Endometrial microvascular endothelial cells (primary cell): Measurements from ENCODE around the gene TMA7. TPM values are rescaled to one million over a fixed set of nuclear protein-coding genes. Genes with fewer than 3 reads are reported as not detected.

Experiments used
- in situ Hi-C: cut with HindIII; loops from 2 replicates; pipeline ENCODE4 v1.10.0; 2017; ENCODE audit warnings: low sequenced_read_pairs, low pct_unique_long_range_greater_than_20kb; ENCODE audit errors: inconsistent ontology term
- total RNA-seq: library from RNA; depleted of rRNA; stranded (reverse); fragments of >200 nt; gene quantifications from one replicate; pipeline ENCODE4 v1.2.3, GENCODE V29; 2015; ENCODE audit errors: inconsistent ontology term

The TMA7 gene
- total RNA-seq, 1 donor from 2014 or later: 329 TPM

DNA sequence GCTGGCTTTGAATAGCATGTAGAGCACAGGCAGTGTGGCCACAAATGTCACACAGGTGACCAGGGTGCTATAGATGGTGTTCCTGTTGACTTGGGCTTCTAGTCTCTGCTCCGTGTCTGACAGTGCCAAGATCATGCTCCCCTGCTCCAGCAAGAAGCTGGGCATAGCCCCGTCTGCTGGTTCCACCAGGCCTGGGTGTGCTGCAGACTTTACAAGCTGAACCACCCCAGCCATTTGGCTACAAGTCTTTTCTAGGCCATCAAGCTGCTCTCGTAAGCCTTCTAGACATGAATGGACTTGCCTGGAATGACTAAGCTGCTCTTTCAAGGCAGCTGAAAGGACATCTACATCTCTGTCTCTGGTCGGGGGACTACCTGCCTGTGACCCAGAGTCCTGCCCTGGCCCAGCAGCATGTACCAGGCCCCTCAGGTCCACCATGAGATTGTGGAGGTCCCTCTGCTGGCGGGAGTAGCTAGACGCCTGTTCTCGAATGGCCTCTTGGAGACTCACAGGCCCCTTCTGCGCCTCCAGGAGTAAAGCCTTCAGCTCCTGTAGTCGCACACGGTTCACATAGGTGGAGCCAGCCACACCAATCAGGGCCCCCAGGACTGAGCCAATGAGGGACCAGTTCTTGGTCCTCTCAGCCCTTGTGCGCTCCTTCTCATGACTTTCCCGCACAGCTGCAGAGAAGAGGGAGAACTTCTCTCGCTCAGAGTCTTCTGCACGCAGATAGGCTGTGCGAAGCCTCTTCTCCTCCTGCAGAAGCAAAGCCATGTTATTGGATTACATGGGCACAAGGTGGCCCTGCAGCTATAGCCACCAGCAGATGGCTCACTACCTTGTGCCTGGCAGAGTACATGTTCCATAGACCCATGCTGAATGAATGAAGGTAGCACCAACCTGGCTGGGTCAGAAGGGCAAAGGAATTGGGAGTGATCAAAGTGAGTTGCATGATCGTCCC is 7.4 kb upstream of the TMA7 start:
- in situ Hi-C loops: no loop called here

DNA sequence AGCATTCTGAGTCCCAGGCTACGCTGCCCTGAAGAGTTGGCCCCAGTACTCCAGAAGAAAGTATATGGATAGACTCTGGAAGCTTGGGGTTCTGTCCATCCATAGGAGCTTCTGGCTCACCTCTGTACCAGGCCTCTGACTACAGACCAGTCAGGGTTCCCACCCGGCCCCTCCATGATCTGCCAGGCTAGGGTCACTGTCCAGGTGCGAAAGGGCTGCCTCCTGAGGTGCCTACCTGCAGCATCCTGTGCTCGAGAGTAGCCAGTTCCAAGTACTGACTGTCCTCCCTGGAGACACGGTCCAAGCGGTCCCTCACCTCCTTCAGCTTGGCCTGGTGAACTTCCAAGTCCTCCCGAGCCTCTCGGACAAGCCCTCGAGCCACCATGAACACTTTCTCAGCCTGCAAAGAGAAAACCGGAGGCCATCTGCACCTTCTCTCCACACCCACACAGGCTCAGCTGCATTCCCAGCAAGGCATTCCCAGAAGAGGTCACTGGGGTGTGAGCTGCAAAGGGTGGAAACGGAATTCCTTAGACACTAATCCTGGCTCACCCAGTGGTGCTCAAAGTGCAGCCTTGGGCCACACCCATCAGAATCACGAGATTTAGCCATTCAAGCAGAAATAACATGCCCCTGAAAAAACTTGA is 6.5 kb upstream of the TMA7 start:
- in situ Hi-C loops: no loop called here

DNA sequence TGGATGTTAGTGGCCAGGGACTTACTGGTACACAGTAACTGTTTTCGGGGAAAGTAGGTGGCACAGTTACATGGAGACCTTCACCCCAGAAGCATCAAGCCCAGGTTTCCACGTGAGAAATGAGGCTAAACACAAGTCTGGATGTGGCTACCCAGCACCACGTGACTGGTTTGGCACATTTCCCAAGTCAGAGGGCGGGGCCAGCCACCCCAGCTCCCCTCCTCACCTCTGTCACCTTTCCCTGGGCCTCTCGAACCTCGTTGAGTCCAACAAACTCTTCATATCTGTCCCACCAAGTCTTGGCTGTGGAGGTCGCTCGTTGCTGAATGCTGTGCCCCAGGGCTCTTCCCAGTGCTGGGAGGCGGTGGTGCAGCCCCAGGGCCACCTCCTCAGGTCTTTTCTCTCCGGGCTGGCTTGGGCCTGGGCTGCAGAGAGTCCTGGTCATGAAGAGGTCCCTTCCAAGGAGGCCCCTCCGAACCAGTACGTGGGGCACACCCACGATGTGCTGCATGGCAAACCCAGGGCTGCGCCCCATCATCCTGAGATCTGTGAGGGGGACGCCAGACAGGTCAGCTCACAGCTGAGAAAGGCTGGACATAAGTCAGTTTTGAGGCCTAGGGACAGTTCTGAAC is 5.3 kb upstream of the TMA7 start:
- in situ Hi-C loops: no loop called here

DNA sequence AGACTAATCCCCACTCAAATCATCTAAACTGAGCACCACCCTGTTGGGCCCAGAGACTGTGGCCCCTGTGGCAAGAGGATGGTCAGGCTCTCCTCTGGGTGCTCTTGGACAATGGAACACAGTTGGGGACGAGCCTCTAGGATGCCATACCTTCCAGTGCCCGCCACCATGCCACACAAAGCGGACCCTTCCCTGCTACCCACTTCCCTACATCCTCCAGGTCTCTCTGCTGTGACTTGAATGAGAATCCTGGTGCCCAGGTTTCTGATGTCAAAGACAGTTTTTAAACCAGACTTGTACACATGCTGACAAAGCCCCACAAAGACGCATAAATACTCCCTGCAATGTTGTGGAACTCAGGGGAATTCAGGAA is 4.8 kb upstream of the TMA7 start:
- in situ Hi-C loops: no loop called here

DNA sequence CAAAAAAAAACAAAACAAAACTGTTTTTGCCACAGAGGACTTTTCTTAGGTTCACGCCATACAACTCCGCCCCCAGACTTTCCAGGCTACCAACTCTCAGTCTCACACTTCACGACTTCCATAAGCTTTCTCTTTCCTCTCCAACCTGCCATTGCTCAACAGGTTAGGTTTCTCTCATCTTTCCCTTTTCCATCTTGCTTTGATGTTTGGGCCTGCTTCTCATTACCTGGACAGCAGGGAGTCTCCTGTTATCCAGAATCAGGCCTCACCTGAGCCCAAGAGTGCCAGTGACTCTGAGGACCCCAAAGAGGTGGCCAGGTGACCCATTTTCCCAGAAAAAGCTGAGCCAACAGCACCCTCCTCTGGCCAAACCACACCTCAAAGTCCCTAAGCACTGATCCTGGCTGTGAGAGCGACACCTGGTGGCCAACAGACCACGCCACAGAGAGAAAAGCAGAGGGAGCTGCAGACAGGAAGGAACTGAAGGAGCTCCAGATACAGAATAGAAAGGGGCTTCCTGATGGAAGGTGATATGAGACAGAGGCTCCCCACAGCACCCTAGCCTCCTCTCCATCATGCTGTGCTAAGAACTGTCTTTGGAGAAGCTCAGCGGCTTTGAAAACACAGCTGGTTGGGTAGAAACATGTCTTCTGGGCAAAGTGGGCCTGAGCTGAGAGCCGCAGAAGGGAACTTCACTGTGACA is 4.1 kb upstream of the TMA7 start:
- in situ Hi-C loops: no loop called here

DNA sequence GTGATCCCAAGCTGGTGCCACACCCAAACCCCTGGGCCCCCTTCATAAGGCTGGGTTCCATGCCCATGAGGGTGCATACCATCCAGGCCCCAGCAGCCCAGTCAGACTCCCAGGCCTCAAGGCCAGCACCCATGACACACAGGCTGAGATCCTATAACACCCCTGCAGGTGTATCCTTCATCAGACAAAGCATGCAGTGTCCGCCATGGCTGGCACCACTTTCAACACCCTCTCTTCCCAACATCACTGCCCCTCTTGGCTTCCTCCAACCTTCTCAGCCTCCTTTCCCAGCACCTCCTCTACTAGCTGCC is 3.6 kb upstream of the TMA7 start:
- in situ Hi-C loops: no loop called here

DNA sequence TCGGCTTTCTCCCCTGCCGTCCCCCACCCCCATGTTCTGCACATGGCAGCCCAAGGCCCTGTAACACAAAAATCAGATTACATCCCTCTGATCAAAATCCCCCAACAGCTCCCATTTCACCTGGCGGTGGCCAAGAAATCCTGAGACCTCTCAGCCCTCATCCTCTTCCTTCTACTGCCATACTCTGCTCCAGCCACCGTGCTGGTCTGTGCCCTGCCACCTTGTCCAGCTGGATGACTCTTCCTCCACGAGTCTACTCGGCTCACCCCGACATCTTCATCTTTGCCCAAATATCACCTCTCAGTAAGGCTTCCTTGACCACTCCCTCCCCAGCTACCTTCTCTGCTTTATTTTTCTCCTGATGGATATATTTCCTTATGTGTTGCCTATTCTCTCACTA is 3.2 kb upstream of the TMA7 start:
- in situ Hi-C loops: no loop called here

DNA sequence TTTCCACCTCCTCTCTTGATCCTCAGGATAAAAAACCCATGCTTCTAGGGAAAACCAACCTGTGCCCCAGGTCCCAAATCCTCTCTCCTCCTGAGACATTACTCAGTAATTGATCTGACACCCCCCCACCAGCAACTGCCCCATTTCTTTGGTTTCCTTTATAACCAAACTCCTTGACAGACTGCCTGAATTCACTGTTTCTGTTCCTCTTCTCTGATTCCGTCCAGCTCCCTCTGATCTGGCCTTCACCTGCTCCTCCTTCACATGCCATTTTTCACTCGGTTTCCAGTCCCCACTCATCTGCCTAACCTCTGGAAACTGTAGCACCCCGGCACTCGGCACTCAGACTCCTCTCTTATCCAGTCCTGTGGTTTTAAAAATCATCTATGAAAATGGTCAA is 2.2 kb upstream of the TMA7 start:
- in situ Hi-C loops: no loop called here

DNA sequence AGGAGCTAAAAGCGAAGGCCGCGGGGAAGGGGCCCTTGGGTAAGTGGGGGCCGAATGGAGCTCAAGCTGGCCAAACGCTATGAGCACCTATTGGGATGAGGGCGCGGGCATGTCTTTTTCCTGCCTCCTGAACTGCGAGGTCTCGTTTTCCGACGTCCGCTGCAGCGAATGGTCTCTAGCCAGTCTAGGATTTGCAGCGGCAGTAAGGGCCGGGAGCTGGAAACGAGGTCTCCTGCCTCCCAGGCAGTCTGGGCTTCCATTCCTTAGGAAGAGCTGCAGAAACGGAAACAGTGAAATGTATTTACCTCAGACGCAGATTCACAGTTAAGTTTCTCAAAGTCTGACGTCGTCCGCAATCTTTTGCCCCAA is 517 bp downstream of the TMA7 start:
- in situ Hi-C loops: no loop called here

DNA sequence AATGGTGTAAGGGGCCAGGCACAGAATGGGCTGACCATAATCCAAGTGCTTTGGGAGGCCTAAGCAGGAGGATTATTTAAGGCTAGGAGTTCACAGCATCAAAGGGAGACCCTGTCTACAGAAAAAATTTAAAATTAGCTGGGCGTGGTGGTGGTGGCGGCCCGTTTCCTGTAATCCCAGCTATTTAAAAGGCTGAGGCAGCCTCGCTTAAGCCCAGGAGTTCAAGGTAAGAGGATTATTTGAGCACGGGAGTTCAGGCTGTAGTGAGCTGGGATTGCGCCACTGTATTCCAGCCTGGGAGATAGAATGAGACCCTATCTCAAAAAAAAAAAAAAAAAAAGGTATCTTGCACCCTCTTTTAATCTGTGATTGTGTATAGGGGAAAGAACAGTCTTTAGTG is 1.9 kb downstream of the TMA7 start:
- in situ Hi-C loops: no loop called here

DNA sequence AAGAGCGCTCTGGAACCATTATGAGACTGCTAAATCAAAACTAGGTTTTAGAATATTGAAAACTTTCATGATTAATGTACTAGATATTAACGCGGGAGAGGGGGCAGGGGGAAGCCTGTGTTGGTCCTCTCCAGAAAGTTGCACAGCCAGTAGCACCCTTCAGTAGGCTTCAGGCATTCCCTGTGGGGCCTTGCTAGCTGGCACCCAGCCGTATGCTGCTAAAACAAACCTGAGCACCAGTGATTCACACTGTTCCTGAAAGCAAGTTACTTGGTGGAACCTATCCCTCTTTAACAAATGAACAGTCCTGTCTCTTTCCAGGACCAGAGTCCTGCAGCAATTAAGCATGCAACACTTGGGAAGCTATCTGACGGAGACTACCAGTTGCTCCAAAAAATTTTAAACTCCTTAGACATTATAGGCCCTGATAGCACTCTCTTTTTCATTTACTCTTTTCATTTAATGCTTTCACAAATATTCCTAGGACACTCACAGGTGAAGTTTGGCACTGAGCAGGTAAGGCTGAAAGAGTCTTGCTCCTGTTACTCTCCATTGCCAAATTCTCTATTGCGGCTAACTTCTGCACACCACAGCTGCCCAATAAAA is 5.3 kb downstream of the TMA7 start:
- in situ Hi-C loops: no loop called here

DNA sequence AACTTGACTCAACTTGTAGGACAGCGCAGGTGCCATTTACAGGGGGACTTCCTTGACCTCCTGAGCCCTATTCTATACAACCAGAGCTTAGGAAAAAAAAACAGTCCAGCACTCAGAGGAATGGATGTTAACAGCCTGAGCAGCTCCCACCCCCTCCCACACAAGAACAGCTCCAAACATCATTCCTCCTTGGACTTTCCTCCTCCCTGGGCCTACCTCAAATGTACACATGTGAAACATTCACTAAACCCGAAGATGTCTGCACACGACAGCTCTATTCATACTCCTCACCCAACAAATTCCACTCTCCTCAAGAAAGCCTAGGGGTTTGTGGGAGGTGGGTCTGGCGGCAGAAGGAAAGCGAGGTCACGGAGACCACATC is 6.0 kb downstream of the TMA7 start:
- in situ Hi-C loops: no loop called here

DNA sequence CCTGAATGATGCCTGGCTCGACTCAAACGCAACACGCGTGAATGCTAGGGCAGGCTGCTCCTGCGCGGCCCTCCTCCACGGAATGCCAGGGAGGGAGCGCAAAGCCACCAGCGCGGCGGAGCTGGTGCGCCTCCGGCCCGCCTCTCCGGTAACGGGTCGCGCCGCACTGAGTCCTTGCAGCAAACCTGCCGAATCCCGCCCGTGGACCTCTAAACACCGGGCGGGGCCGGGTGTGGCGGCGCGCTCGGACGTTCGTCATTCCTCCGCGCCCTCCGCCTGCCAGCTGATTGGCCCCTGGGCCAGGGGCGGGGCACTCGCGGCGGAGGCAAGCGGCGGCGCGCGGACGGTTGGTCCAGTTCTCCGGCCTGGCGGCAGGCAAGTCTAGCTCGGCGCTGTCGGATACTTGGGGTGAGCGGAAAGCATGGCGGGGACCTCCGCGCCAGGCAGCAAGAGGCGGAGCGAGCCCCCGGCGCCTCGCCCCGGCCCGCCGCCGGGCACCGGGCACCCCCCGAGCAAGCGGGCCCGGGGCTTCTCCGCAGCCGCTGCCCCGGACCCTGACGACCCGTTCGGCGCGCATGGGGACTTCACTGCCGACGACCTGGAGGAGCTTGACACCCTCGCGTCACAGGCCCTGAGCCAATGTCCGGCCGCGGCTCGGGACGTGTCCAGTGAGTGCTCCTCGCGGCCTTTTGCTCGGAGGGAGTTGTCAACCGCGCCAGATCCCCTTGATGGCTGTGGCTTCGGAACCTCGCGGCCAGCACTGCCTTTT is 6.6 kb downstream of the TMA7 start, which contains the start of gene ATRIP:
Gene ATRIP (plus strand): TSS at position 313 of the 769 bp plus-strand sequence. CDS start 109 bp downstream, at position 422.
- in situ Hi-C loops: no loop called here

DNA sequence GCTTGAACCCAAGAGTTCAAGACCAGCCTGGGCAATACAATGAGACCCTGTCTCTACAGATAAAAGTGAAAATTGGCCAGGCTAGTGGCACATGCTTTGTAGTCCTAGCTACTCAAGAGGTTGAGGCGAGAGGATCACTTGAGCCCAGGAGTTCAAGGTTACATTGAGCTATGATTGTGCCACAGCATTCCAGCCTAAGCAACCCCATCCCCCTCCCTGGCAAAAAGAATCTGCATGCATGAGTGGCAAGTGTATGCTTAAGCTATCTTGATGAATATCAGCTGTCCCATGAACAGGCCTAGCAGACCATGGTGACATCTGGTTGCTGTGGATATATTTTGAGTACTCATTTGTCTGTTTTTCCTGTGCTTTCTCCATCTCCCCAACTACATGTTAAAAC is 11.2 kb downstream of the TMA7 start:
- in situ Hi-C loops: no loop called here

DNA sequence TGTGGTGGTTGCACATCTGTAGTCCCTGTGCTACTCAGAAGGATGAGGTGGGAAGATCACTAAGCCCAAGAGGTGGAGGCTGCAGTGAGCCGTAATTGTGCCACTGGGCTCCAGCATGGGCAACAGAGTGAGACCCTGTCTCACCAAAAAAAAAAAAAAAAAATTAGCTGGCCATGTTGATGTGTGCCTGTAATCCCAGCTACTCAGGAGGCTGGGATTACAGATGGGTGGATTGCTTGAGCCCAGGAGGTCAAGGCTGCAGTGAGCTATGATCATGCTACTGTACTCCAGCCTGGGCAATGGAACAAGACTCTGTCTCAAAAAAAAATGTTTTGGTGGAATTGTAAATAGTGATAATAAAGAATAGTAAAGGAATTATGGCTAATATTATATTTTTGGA is 16.4 kb downstream of the TMA7 start:
- in situ Hi-C loops: no loop called here

DNA sequence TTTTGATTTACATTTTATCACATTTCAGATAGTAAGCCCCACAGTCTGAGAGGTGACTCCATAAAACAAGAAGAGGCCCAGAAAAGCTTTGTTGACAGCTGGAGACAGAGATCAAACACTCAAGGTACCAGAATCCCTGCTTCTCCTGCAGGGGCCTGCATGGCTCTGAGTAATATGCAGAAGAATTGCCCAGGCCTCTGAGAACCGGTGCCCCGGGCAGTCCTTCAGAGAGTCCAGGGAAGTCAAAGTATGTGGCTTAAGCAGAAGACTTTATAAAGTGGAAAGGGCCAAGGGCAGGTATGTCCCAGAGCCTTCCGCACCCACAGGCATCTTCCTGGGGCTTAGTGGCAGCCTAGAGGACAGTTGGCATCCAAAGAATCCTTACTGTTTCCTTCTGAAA is 19.3 kb downstream of the TMA7 start:
- in situ Hi-C loops: no loop called here

DNA sequence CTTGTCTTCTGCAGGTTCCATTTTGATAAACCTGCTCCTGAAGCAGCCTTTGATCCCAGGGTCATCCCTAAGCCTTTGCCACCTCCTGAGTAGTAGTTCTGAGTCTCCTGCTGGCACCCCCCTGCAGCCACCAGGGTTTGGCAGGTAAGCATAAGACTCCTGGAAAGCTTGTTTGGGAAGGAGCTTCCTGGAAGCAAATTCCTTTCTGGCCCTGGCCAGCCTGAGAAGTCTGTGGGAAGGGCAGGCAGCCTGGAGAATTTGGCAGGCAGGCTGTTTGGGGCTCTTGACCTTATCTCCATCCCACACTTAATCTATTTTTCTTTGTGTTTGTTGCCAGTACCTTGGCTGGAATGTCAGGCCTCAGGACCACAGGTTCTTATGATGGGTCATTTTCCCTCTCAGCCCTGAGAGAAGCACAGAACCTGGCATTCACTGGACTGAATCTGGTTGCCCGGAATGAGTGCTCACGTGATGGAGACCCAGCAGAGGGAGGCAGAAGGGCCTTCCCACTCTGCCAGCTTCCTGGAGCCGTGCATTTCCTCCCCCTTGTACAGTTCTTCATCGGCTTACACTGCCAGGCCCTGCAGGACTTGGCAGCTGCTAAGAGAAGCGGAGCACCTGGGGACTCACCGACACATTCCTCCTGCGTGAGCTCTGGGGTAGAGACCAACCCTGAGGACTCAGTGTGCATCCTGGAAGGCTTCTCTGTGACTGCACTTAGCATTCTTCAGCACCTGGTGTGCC is 19.9 kb downstream of the TMA7 start:
- in situ Hi-C loops: no loop called here

DNA sequence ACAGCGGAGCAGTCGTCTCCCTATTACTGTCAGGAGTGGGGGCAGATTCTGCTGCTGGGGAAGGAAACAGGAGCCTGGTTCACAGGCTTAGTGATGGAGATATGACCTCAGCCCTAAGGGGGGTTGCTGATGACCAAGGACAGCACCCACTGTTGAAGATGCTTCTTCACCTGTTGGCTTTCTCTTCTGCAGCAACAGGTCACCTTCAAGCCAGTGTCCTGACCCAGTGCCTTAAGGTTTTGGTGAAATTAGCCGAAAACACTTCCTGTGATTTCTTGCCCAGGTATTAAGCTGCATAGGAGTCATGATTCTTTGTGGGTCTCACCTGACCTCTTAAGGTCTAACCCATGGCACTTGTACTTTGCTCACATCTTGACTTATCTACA is 20.5 kb downstream of the TMA7 start:
- in situ Hi-C loops: no loop called here
